SK-N-MC (cell line): ENCODE measurements around the gene KRTAP10-4.

ENCODE experiments used
- EZH2 ChIP-seq: fragments of 200-600 bp; sonication (generic); IDR thresholded peaks from one replicate; pipeline ENCODE4 v1.6.1; 2017; ENCODE audit warnings: antibody characterized with exemption
- FOXP2 ChIP-seq: optimal IDR thresholded peaks from 2 replicates; pipeline ENCODE3; 2011; ENCODE audit warnings: mild to moderate bottlenecking, moderate library complexity; ENCODE audit not compliant: insufficient read depth; ENCODE audit errors: extremely low read length, control extremely low read depth
- POLR2AphosphoS5 ChIP-seq: IDR thresholded peaks from 2 replicates; pipeline ENCODE4 v1.6.1; 2012; ENCODE audit warnings: mild to moderate bottlenecking, low read depth, low read length, borderline replicate concordance

DNA sequence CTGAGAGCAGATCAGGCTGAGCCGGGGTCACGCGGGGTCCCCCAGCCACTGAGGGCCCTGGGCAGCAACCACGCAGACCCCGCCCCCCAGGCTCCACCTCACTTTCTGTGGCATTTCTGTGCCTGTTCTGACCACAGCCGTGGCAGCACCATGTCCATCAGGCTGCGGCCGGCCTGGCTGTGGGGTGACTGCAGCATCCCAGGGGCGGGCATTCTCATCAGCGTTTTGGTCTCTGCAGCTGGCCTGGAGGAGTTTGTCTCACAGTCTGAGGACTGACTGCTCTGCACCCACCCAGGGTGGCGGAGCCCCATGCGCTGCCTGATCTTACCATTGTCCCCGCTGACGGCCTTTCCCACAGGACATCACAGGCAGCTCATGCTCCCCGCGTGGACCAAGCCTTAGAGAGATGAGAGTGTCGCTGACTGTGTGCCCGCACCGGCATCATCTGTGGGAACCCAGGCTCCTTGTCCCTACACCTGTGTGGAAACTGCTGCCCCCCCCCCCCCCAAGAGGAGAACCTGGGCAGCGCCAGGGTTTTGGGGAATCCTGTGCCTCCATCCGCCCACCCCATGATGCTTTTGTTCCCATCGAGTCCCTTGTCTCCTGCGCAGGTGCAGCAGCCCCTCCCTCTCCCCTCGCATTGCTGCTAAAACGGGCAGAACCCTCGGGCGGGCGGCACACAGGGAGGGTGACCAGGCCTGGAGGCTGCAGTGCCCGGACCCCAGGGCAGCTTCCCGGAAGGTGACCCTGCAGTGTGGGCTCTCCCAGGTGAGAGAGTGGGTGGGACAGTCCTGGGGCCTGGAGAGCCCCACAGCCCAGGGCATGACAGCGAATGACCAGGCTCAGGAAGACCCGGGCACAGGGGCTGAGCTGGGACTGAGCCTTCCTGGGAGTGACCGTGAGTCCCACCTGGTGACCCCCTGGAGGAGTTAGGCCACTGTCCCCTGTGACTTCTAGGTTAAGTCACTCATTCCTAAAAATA, 35.3 kb upstream of the KRTAP10-4 start:
- TF ChIP-seq POLR2AphosphoS5 (no peak), EZH2 (no peak), FOXP2 (no peak)
